ENCODE measurements around the gene GRIP2.

- TF ChIP-seq, protein P1, sequence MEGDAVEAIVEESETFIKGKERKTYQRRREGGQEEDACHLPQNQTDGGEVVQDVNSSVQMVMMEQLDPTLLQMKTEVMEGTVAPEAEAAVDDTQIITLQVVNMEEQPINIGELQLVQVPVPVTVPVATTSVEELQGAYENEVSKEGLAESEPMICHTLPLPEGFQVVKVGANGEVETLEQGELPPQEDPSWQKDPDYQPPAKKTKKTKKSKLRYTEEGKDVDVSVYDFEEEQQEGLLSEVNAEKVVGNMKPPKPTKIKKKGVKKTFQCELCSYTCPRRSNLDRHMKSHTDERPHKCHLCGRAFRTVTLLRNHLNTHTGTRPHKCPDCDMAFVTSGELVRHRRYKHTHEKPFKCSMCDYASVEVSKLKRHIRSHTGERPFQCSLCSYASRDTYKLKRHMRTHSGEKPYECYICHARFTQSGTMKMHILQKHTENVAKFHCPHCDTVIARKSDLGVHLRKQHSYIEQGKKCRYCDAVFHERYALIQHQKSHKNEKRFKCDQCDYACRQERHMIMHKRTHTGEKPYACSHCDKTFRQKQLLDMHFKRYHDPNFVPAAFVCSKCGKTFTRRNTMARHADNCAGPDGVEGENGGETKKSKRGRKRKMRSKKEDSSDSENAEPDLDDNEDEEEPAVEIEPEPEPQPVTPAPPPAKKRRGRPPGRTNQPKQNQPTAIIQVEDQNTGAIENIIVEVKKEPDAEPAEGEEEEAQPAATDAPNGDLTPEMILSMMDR (conservative IDR thresholded peaks at IDR 0.05; ENCODE audit: low read length): no peak
- no peak for TF ChIP-seq EZH2phosphoT487 (IDR thresholded peaks at IDR 0.05; ENCODE audit: borderline replicate concordance, low read depth, low read length)
Observed at GRCh38 chr3:14455571-14456317, 84.4 kb downstream of the GRIP2 start.

Data from OCI-LY7 (cell line).